GM18505 (cell line): ENCODE measurements around the gene CES4A.
"Not testable (repeated sequence)": the region's sequence is repeated elsewhere in the genome, so short reads cannot be mapped to it uniquely, and the experiment has no call there.

Experiments used
- ATAC-seq: cut with Tn5 transposase; IDR thresholded peaks from one replicate; pipeline ENCODE4 v1.9.1; 2021; ENCODE audit not compliant: unreplicated experiment
- POLR2A ChIP-seq: IDR thresholded peaks from 4 replicates; pipeline ENCODE4 v1.6.1; 2011; ENCODE audit warnings: borderline replicate concordance; ENCODE audit not compliant: insufficient read depth, insufficient read length; ENCODE audit errors: extremely low read depth

Gene CES4A

GRCh38 chr16:66964049-66964448 lies 24.3 kb upstream of the CES4A start:
- TF ChIP-seq POLR2A = no peak
- no peak for ATAC-seq

- no peak for TF ChIP-seq POLR2A
- no peak for ATAC-seq
Observed at GRCh38 chr16:66968847-66969246, 19.5 kb upstream of the CES4A start.

GRCh38 chr16:66970775-66971720 lies 17.3 kb upstream of the CES4A start:
- no peak for TF ChIP-seq POLR2A
- no peak for ATAC-seq

DNA sequence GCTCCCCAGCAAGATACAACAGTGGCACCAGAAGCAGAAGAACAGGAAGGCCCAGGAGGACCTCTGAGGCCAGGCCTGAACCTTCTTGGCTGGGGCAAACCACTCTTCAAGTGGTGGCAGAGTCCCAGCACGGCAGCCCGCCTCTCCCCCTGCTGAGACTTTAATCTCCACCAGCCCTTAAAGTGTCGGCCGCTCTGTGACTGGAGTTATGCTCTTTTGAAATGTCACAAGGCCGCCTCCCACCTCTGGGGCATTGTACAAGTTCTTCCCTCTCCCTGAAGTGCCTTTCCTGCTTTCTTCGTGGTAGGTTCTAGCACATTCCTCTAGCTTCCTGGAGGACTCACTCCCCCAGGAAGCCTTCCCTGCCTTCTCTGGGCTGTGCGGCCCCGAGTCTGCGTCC lies 15.4 kb upstream of the CES4A start:
- no peak for ATAC-seq
- TF ChIP-seq POLR2A = no peak

GRCh38 chr16:66973716-66974115 lies 14.7 kb upstream of the CES4A start:
- no peak for ATAC-seq
- no peak for TF ChIP-seq POLR2A

DNA sequence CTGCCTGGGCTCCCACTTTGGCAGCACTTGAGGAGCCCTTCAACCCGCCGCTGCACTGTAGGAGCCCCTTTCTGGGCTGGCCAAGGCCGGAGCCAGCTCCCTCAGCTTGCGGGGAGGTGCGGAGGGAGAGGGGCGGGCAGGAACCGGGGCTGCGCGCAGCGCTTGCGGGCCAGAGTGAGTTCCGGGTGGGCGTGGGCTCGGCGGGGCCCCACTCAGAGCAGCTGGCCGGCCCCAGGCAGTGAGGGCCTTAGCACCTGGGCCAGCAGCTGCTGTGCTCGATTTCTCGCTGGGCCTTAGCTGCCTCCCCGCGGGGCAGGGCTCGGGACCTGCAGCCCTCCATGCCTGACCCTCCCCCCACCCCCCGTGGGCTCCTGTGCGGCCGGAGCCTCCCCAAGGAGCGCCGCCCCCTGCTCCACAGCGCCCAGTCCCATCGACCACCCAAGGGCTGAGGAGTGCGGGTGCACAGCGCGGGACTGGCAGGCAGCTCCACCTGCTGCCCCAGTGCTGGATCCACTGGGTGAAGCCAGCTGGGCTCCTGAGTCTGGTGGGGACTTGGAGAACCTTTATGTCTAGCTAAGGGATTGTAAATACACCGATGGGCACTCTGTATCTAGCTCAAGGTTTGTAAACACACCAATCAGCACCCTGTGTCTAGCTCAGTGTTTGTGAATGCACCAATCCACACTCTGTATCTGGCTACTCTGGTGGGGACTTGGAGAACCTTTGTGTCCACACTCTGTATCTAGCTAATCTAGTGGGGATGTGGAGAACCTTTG lies 14.0 kb upstream of the CES4A start:
- not testable (repeated sequence) for ATAC-seq

DNA sequence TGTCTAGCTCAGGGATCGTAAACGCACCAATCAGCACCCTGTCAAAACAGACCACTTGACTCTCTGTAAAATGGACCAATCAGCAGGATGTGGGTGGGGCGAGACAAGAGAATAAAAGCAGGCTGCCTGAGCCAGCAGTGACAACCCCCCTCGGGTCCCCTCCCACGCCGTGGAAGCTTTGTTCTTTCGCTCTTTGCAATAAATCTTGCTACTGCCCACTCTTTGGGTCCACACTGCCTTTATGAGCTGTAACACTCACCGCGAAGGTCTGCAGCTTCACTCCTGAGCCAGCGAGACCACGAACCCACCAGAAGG lies 13.5 kb upstream of the CES4A start:
- ATAC-seq = not testable (repeated sequence)

DNA sequence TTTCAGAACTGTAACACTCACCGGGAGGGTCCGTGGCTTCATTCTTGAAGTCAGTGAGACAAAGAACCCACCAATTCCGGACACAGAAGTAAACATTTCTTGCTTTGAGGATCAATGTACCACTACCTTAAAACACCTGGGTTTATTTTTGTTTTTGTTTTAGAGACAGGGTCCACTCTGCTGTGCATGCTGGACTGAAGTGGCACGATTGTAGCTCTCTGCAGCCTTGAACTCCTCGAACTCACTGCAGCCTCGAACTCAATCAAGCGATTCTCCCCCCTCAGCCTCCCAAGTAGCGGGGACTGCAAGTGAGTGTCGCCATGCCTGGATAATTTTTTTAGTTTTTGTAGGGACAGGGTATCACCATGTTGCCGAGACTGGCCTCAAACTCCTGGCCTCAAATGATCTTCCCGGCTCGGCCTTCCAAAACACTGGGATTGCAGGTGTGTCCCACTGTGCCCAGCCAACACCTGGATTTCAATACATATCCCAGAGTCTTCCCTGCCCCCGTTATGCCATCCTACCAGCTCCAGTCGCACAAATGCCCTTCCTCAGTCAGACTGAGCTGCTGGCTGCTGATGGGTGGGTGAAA lies 13.0 kb upstream of the CES4A start:
- no peak for ATAC-seq
- no peak for TF ChIP-seq POLR2A

DNA sequence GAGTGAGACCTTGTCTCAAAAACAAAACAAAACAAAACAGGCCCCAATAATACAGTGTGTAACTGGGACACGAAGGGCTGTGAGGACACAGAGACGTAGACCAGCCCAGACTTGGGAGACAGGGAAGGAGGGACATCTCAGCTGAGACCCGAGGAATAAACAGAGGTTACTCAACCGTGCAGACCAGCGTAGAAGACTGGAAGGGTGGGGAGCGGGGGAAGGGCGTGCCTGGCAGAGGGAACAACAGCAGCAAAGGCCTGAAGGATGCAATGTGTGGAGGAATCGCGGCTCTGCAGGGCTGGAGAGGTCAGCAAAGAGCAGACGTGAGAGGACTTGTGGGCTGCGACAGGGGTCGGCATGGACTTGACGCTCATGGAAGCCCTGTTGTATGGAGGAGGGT lies 11.6 kb upstream of the CES4A start:
- TF ChIP-seq POLR2A = no peak
- no peak for ATAC-seq

DNA sequence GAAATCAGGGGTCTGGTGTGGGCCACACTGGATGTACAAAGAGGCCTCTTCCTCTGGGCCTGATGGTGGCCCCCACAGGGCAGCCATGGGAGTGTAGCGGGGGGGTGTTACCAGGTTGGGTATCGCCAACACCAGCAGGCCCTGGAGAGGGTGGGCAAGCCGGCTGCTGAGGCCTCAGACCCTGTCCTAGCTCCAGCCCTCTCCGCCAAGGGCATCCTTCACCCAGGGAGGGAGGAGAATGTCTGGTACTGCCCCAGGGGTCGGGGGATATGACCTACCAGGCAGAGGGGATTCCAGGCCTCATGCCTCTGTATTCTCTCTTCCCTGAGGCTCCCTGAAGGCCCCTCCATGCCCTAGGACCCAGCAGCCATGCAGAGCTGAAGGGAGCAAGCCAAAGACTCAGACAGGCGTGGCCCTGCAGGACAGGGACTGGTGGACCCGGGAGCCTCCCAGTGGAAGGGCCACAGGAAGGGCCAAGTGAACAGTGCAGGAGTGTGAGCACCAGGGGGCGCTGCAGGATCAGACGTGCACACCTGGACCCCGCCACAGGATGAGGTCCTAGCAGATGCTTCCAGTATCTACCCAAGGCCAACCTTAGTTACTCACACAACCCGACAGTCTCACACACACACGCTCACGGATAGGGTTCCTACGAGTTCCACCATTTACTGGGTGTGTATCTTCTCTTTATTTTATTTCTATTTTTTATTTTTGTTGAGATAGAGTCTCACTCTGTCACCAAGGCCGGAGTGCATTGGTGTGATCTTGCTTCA lies 10.9 kb upstream of the CES4A start:
- no peak for ATAC-seq

DNA sequence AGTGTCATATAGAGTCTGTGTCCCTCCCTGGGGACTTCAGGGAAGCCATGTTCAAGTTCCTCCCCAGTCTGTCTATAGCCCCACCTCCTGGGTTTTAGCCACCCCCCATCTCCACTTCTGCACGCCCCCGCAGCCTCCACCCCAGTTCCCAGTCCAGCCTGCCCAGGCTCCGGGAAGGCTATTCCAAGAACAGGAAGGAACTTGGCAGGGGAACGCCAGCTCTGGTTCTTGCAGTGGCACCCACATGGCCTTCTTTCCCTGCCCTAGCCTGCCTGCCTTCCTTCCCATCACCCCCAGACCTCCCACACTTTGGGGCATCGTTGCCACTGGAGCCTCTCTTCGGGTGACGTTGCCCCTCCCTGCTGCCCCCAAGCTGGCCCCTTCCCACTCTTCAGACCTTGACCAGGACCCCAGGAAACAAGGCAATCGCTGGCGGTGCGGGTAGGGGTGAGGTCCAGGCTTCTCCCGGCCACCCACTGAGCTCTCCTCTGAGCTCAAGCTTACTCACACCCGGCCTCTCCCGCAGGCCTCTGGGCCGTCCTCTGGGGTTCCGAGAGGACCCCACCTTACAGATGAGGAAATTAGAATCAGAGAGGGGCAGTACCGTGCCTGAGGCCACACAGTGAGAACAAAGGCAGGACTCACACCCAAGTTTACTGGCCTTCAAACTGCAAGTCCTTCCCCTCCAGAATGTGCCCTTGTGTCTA lies 9.2 kb upstream of the CES4A start:
- TF ChIP-seq POLR2A = no peak
- no peak for ATAC-seq

More for the DNA sequence above, 10.9 kb upstream of the CES4A start:
- TF ChIP-seq POLR2A = no peak

GRCh38 chr16:66983033-66983432 lies 5.4 kb upstream of the CES4A start:
- no peak for TF ChIP-seq POLR2A
- ATAC-seq = no peak

DNA sequence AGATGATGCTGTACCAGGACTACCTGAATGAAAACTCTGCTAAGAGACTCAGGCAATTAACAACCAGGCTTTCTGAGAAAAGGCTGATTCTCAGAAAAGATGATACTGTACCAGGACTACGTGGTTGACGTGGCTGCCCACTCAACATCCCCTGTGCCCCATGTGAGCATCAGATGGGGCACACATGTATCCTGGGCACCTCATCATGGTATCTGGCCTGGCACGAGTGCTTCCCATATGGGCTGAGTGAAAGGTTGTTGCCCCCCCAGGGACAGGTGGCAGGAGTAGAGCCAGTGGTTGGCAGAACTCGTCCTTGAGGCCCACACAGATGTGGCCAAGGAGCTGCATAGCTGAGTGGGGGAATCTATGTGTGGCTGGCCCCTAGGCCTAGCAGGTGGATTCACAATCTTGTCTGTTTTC lies 3.5 kb upstream of the CES4A start:
- TF ChIP-seq POLR2A = no peak
- ATAC-seq = no peak
